ENCODE results near the gene LTA4H.
A peak's percentile ranks its signal among the peaks of the same experiment; 100 is the strongest.
"Not testable (repeated sequence)": the region's sequence is repeated elsewhere in the genome, so short reads cannot be mapped to it uniquely, and the experiment has no call there.

LTA4H gene

DNA sequence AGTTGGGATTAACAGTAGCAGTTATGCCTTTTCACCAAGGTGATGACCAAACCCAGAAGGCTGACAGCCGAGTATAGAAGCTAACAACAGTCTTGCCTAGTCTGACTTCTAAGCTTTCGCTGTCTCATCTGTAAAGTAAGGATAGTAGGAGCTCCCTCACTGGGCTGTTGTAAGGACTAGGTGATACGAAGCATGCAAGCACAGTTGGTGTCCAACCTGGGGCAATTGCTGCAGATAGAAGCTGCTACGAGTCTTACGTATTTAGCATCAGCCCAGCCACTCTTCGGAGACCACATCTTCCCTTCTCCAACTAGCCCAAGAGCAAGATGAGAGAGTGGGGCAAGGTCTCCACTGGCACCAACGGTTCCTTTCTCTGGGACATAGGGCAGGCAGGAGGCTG lies 45.3 kb downstream of the LTA4H start:
- no peak for DNase-seq (ENCODE audit: low spot score)

DNA sequence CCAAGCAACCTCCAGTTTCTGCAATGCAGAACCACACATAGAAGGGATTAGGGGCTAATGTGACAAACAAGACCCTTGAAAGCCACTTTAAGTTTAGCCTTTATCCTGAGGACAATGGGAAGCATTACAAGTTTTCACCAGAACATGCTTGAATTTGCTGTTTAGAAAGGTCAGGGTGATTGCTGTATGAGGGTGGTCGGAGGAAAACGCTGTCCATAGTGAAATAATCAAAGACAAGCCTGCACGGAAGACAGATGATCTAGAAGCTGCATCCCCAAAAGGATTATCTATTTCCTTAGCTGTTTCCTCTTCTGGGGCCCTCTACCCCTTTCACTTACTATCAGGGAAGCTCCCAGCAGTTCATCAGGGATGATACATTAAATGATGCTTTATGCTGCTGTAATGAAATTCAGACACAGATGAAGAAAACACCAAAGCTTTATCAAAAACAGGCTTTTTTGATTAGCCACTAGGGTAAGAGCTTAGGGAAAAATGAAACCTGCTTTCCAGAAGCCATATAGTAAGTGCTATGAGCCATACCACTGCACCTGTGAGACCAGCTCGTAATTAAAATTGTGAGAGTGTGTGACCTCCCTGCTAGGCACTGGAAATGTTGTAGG lies 45.8 kb downstream of the LTA4H start:
- no peak for DNase-seq (ENCODE audit: low spot score)

DNA sequence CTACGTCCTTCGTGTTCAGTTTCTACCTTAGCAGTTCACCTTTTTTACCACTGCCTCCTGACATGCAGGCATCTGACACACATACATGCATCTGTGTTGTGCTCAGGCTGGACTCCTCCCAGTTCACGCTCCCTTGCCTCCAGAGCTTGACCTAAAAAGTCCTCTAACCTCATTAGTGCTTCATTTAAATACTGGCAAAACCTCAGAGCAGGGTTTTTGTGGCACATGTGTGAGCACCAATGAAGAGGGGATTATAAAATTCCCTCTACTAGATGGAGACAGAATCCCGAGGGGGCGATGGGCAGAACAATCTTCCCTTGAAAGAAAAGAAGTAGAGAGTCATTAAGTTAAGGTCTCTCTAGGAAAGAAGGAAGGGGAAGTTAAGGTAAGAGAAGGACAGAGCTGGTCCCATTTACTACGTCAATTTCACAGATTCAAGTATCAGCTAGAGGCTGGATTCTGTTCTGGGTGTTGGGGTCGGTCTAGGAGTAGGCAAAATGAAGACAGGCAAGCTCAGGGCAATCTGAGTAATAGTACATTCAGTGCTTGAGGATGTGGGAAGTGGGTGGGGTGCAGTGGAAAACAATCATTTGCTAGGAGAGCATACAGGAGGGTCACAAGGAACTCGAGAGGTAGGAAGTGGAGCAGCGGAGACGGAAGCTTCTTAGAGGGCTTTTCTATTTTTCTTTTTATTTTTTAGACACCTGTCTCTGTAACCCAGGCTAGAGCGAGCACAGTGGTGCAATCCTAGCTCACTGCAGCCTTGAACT lies 46.7 kb downstream of the LTA4H start:
- no peak for DNase-seq (ENCODE audit: low spot score)

DNA sequence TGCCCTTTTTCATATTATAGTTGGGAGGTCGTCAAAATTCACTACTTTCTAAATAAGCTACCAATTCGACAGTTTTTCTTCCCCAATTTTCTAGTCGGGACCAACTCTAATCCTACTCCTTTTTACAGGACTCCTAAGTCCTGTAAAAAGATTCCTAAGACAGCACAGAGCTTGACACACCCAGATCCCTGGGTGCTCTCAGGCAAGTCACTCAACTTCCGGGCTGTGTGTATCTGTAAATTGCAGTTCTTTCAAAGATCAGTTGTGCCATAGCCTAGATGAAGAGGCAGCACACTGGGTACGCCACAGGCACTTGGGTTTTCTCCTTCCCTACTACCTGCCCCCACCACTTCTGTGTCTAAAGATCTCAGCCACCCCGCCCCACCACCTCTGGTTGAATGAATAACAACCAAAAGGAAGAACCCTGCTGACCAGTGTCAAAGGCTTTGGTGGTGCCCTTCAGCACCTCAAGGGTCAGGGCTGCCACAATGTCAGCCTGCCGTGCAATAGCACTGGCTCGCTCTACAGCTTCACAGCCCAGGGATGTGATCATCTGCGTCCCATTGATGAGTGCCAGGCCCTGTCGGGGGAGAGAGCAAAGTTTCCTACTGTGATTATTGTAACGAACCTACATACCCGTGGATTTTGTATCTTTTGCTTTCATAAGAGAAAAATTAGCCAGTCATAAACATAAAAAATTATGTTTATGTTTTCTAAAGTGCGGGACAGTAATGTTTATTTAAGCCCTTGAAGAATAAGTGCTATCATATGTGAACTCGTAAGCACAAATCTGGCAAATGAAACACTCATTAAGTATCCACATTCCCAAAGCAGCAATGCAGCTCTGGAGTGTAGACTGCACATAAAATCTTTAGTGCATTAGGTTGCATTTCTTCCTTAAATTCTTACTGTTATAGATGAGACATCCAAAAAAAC lies 48.5 kb downstream of the LTA4H start:
- no peak for DNase-seq (ENCODE audit: low spot score)

GRCh38 chr12:95984682-95985081 lies 50.7 kb downstream of the LTA4H start:
- no peak for DNase-seq (ENCODE audit: low spot score)

DNA sequence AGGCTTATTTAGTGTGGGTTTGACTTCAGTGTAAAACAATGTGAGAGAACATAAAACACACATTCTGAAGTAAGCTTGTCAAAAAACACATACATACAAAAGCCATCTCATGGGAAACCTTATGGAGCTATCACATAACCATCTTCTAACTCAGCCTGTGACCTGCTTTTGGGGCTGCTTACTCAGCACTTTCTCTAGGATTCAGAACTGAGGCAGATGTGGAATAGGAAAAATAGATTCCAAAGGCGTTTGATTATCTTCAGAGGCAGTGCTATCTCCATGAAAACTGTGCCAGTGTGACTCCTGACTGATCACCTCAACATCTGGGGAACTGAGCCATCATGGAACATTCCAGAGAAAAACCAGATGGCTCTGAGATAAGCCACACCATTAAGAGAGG lies 52.8 kb downstream of the LTA4H start:
- no peak for DNase-seq (ENCODE audit: low spot score)

- no peak for DNase-seq (ENCODE audit: low spot score)
Observed at GRCh38 chr12:95980437-95980836, 55.0 kb downstream of the LTA4H start.

DNA sequence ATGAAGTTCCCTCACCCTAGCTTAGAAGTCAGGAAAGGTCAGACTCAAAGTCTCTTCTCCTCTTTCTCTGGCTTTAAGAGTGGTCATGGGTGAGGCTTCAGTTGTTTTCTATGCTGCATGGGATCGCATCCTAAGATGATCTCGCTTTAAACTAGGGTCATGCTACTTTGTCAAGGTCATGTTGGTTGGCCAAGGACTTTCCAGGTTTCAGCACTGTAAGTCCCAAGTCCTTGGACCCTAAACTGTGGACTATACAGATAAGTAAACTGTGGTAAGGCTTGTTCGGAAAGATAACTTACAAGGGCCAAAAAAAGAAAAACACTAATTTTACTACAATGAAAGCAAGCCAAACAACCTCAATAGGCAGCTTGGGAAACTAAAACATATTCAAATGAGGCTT lies 56.6 kb downstream of the LTA4H start:
- no peak for DNase-seq (ENCODE audit: low spot score)

- no peak for DNase-seq (ENCODE audit: low spot score)
Observed at GRCh38 chr12:95978351-95978750, 57.0 kb downstream of the LTA4H start.

DNA sequence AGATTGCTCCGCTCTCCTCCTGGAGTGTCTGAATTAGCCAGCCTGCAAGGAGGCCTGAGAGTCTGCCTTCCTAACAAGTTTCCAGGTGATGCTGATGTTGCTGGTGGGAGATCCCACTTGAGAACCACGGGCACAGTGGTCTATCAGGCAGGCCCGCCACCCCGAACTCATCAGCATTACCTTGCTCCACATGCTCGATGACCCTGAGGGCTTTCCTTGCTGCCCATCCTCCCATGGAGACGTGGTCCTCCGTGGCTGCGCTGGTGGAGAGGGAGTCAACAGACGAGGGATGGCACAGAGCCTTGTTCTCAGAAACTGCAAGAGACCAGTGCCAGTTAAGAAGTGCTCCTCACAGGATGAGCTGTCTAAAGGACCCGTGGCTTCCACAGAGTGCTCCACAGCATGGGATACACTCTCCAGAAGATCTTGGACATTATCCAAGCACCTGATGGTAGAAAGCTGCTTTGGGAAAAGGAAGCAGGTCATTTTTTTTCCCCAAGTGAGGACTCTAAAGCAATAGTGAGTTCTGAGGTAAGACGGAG lies 57.6 kb downstream of the LTA4H start:
- DNase-seq (ENCODE audit: low spot score): no peak

DNA sequence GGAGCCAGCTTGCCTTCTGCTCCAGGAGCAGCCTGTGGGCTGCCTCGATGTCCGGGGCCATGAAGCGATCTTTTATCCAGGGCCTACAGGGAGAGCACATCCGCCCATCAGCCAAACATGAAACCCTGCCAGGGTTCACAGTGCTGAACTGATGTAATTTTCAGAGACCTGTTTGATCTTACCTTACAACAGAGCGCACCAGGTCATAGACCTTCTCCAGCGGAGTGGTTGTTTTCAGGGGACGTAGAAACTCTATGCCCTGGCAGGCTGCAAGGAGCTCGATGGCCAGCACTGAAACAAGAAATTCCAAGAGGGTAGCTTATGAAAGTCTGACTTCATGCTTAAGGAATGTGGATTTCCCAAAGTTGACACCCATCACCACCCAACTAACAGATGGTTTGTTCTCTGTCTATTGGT lies 59.0 kb downstream of the LTA4H start:
- no peak for DNase-seq (ENCODE audit: low spot score)

DNA sequence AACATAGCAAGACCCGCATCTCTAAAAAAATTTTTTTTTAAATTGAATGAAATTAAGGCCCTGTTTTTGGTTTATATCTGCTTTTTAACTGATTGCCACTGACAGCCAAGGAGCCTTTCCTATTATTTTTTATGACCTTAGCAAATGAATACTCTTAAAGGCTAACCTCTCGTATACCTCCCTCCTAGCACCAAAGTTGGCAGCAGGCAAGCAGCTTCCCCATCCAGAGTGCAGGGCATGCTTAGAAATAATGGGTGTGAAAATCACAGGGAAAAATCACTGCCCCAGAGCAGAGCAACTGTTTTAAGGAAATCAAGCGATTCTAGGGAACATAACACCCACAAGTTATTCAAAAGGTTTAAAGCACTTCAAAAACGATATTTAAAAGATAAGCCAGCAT lies 59.9 kb downstream of the LTA4H start:
- DNase-seq (ENCODE audit: low spot score): no peak

- no peak for DNase-seq (ENCODE audit: low spot score)
Observed at GRCh38 chr12:95974358-95974757, 61.0 kb downstream of the LTA4H start.

GRCh38 chr12:95972832-95973456 lies 62.4 kb downstream of the LTA4H start:
- no peak for DNase-seq (ENCODE audit: low spot score)

DNA sequence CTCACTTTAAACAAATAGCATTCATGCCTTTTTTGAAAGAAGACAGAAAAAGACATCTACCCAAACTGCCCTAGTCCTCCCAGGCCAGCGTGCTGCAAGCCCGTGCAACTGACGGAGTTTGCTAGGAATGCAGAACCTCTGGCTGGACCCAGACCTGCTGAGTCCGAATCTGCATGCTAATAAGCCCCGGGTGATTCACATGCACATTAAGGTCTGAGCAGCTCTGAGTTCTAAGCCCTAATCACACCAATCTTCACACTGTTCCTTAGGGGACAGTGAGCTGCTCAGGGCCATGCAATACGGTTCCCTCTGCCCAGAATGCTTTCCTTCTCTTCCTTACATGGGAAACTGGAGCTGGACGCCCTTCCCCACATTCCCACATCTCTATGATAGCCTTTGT lies 64.5 kb downstream of the LTA4H start:
- DNase-seq (ENCODE audit: low spot score): no peak

DNA sequence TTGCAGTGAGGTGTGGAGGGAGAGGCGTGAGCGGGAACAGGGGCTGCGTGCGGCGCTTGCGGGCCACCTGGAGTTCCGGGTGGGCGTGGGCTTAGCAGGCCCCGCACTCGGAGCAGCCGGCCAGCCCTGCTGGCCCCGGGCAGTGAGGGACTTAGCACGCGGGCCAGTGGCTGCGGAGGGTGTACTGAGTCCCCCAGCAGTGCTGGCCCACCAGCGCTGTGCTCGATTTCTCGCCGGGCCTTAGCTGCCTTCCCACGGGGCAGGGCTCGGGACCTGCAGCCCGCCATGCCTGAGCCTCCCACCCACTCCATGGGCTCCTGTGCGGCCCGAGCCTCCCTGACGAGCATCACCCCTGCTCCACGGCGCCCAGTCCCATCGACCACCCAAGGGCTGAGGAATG lies 66.3 kb downstream of the LTA4H start:
- not testable (repeated sequence) for DNase-seq (ENCODE audit: low spot score)

- DNase-seq (ENCODE audit: low spot score): no peak
Observed at GRCh38 chr12:95967301-95967700, 68.1 kb downstream of the LTA4H start.

DNA sequence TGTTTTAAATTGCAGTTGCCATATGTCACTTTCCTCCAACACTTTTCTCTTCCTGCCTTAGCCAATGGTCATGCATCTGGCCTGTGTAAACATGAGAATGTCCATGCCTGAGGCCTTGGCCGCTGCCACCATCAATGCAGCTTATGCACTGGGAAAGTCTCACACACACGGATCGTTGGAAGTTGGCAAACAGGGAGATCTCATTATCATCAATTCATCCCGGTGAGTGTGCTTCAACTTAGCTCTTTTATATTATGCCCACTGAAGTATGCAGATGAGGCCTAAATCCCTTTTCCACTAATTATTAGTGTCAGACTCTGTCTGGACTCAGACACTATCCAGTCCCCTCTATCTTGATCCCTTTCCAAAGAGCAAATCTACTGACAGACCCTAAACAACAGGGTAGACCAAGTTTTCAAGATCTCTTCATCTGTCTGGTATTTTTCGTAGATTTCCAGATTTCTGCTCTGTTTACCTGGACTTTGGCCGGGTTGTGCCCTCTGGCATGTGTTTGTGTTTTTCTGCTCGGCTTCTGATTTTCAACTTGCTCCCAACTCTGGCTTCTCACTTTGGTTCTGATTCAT lies 69.0 kb downstream of the LTA4H start:
- DNase-seq (ENCODE audit: low spot score): no peak

GRCh38 chr12:95963096-95963495 lies 72.3 kb downstream of the LTA4H start:
- peak; percentile 24 for DNase-seq (ENCODE audit: low spot score)

GRCh38 chr12:95962222-95962621 lies 73.2 kb downstream of the LTA4H start:
- DNase-seq (ENCODE audit: low spot score): no peak

DNA sequence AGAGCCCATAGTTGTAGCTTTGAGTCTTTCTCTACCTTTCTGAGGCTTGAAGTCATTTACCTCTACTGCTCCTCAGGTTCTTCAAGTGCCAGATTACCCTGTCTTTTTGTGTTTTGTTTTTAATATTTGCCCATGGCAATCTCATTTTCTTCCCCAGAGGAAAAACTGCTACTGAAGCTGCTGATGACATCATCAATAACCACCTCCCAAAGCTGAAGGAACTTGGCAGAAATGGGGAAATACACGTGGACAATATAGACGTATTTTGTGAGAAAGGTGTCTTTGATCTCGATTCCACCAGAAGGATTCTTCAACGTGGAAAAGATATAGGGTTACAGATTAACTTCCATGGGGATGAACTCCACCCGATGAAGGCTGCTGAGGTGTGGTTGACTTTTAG lies 75.1 kb downstream of the LTA4H start:
- DNase-seq (ENCODE audit: low spot score): no peak

- peak; percentile 63 for DNase-seq (ENCODE audit: low spot score)
Observed at GRCh38 chr12:95959107-95959506, 76.3 kb downstream of the LTA4H start.

All from RKO (cell line).